Neutrophil (primary cell): ENCODE measurements around the gene CEBPB.

ENCODE experiments used
- H3K27ac ChIP-seq: fragments of 200-600 bp; sonication (generic); 2 replicates; pipeline ENCODE4 v1.5.1; 2016; ENCODE audit warnings: mild to moderate bottlenecking, moderate library complexity
- H3K27me3 ChIP-seq: fragments of 200-600 bp; sonication (generic); 2 replicates; pipeline ENCODE4 v1.6.0; 2016; ENCODE audit warnings: mild to moderate bottlenecking
- H3K36me3 ChIP-seq: fragments of 200-600 bp; sonication (generic); 2 replicates; pipeline ENCODE4 v1.5.1; 2017
- H3K4me1 ChIP-seq, 2 experiments: fragments of 200-600 bp in 1 of 2; sonication (generic) in 1 of 2; 1 replicate in 1 of 2; 2 replicates in 1 of 2; pipeline versions ENCODE4 v1.5.1 to v1.6.1; 2013 to 2016; ENCODE audit warnings: low read depth in 1 of 2, low read length in 1 of 2, mild to moderate bottlenecking in 1 of 2, moderate library complexity in 1 of 2; ENCODE audit not compliant: control insufficient read depth in 1 of 2, insufficient read depth in 1 of 2
- H3K4me3 ChIP-seq, 2 experiments: fragments of 200-600 bp in 1 of 2; sonication (generic) in 1 of 2; 1 replicate in 1 of 2; 2 replicates in 1 of 2; pipeline ENCODE4 v1.5.1; 2013 to 2016; ENCODE audit warnings: low read depth in 1 of 2, low read length in 1 of 2, mild to moderate bottlenecking in 1 of 2, moderate library complexity in 1 of 2
- H3K9me3 ChIP-seq: fragments of 200-600 bp; sonication (generic); 2 replicates; pipeline ENCODE4 v1.5.1; 2016
- TF ChIP-seq, protein P1 (sequence below): fragments of 200-600 bp; sonication (generic); IDR thresholded peaks from 2 replicates; pipeline ENCODE4 v1.5.1; 2016; ENCODE audit warnings: antibody characterized with exemption

CEBPB gene

DNA sequence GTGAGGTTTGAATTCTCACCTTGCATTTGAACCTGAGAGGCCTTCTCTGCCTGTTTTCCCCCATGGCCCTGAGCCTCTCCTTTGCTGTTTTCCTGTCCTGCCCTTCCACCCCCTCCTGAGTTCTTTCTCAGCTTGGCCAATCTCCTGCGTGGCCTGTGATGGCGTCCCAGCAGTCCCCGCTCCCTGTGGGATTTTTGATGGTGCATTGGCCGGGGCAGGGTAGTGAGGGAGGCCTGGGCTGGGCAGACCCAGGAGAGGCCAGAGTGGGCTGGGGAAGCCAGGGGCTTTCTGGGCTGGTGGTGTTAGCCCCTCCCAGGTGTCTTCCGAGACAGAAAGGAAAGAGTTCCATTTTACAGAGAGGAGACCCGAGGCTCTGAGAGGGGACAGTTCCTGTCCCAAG is 6.3 kb downstream of the CEBPB start:
- Histone ChIP-seq H3K4me1 (peaks cover 63 to 67% of the 10 kb centered on the region in 2 experiments), H3K27me3 (no peaks in the 10 kb centered on the region), H3K27ac (peak overlapping the region; percentile 63), H3K9me3 (no peaks in the 10 kb centered on the region), H3K4me3 (no peak overlapping the region), H3K36me3 (peaks cover 49% of the 10 kb centered on the region)
- TF ChIP-seq, protein P1, sequence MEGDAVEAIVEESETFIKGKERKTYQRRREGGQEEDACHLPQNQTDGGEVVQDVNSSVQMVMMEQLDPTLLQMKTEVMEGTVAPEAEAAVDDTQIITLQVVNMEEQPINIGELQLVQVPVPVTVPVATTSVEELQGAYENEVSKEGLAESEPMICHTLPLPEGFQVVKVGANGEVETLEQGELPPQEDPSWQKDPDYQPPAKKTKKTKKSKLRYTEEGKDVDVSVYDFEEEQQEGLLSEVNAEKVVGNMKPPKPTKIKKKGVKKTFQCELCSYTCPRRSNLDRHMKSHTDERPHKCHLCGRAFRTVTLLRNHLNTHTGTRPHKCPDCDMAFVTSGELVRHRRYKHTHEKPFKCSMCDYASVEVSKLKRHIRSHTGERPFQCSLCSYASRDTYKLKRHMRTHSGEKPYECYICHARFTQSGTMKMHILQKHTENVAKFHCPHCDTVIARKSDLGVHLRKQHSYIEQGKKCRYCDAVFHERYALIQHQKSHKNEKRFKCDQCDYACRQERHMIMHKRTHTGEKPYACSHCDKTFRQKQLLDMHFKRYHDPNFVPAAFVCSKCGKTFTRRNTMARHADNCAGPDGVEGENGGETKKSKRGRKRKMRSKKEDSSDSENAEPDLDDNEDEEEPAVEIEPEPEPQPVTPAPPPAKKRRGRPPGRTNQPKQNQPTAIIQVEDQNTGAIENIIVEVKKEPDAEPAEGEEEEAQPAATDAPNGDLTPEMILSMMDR, result no peak

DNA sequence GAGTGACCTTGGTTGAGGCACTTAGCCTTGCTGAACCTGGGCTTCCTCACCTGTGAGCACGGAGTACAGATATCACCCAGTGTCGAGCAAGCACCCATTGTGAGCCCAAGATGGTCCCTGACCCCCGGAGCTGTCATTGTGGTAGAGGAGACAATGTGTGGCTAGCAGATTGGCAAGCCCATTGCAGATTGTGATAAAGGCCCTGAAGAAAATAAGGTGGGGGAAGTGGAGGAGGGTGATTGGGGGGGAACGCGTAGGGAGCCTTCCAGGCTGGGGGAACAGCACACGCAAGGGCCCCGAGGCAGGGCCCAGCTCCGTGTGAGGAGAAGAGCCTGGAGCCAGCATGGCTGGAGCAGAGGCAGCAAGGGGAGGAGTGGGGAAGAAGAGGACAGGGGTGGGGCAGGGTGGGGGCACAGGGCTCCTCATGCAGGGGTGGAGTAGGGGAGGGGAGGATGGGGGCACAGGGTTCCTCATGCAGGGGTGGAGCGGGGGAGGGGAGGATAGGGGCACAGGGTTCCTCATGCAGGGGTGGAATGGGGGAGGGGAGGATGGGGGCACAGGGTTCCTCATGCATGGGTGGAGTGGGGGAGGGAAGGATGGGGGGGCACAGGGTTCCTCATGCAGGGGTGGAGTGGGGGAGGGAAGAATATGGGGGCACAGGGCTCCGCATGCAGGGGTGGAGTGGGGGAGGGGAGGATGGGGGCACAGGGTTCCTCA is 7.0 kb downstream of the CEBPB start:
- H3K4me1 ChIP-seq, result peaks cover 63 to 67% of the 10 kb centered on the region in 2 experiments
- no peak overlapping the region for H3K4me3 ChIP-seq

DNA sequence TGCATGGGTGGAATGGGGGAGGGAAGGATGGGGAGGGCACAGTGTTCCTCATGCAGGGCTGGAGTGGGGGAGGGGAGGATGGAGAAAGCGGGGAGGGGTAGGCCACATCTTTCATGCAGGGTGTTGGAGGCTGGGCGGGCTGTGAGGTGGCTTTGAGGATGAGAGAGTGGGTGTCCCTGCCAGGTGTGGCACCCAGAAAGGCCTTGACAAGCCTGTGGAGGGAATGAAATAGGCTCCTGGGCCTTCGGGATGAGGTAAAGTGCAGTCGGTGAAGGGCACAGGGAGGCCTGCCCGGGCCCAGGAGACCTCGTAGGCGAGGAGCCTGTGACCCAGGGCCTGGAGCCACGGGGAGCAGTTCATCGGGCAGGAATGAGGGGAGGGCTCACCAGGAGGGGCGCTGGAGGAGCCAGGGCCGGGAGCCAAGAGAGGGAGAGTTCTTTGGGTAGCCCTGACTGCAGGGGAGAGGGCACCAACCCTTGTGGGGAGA is 7.6 kb downstream of the CEBPB start:
- Histone ChIP-seq H3K27ac (peak overlapping the region; percentile 63), H3K9me3 (no peaks in the 10 kb centered on the region), H3K4me1 (peaks cover 62 to 63% of the 10 kb centered on the region in 2 experiments), H3K4me3 (no peak overlapping the region), H3K36me3 (peaks cover 42% of the 10 kb centered on the region), H3K27me3 (no peaks in the 10 kb centered on the region)
- TF ChIP-seq, protein P1, result no peak

More for the DNA sequence above, 7.0 kb downstream of the CEBPB start:
- Histone ChIP-seq H3K27ac (peak overlapping the region; percentile 63), H3K9me3 (no peaks in the 10 kb centered on the region), H3K27me3 (no peaks in the 10 kb centered on the region), H3K36me3 (peaks cover 48% of the 10 kb centered on the region)
- TF ChIP-seq, protein P1, result no peak

DNA sequence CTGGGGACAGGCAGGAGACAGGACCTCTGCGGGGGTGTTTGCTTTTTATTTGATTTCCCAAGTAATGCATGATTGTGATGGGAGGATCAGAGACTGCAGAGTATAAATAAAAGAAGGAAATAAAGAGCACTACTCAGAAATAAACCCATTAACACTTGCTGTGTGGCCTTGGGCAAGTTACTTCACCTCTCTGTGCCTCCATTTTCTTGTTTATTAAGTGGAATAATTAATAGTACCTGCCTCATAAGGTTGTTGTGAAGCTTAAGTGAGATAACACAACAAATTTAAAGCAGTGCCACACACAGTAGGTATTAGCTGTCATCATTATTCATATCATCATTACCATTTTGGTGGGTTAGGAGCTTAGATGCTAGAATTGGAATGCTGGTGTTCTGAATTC is 8.1 kb downstream of the CEBPB start:
- TF ChIP-seq, protein P1, result no peak
- no peaks in the 10 kb centered on the region for H3K27me3 ChIP-seq
- H3K9me3 ChIP-seq, result no peaks in the 10 kb centered on the region
- no peak overlapping the region for H3K4me3 ChIP-seq
- H3K27ac ChIP-seq, result peak overlapping the region; percentile 63
- H3K36me3 ChIP-seq, result peaks cover 37% of the 10 kb centered on the region
- H3K4me1 ChIP-seq, result peaks cover 57 to 58% of the 10 kb centered on the region in 2 experiments

DNA sequence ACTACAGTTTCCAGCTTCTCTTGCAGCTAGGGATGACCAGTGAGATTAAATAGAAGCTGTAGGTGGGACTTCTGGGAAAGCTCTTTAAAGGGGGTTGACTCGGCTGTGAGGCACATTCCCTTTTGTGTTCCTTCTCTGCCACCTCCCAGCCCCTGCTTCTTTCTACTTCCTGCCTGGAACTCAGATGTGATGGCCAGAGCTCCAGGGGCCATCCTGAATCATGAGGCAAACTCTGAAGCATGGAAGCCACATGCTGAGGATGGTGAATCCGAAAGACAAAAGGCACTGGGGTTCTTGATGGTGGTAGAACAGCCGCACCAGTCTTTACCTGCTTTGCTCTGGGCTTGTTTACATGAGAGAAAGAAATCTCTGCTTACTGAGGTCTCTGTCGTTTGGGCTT is 9.1 kb downstream of the CEBPB start:
- Histone ChIP-seq H3K4me1 (peaks cover 47 to 48% of the 10 kb centered on the region in 2 experiments), H3K4me3 (no peak overlapping the region), H3K9me3 (no peaks in the 10 kb centered on the region), H3K27ac (peak overlapping the region; percentile 63), H3K36me3 (peaks cover 27% of the 10 kb centered on the region), H3K27me3 (no peaks in the 10 kb centered on the region)
- TF ChIP-seq, protein P1, result no peak
